ENCODE data around the gene AP5B1. TPM values are rescaled to one million over a fixed set of nuclear protein-coding genes. Genes with fewer than 3 reads are reported as not detected.
A peak's percentile ranks its signal among the peaks of the same experiment; 100 is the strongest.

Gene AP5B1
- total RNA-seq, 4 donors from 2014 or later, result 2.4 to 17.1 (median 5.7) TPM

DNA sequence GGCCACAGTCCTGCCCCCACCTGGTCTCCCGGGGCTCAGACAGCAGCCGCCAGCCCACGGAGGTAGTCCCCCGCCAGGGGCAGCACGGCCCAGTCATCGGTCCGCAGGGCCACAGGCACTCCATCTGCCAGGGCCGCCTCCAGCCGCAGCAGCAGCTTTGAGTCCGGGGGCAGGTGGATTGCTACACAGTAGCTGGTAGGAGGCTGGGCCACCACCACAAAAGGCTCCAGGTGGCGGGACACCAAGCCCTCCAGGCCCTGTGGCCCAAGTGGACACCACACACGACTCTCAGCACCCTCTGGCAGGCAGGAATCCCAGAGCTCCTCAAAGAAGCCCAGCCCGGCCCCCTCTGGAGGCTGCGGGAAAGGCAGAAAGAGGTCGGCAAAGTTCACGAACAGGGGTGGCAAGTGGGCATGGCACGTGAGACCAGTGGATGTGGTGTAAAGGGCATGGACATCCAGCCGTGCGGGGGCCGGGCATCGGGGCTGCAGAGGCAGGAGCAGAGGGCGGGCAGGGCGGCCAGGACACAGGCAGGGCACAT, 2.9 kb downstream of the AP5B1 start:
- intact Hi-C loops (cut with DNase I; ENCODE audit: low total_unique reads), result no loop called here
- H3K27ac ChIP-seq, result no peak overlapping the region
- DNase-seq, result peak in 1 of 2 donors; percentile 10

DNA sequence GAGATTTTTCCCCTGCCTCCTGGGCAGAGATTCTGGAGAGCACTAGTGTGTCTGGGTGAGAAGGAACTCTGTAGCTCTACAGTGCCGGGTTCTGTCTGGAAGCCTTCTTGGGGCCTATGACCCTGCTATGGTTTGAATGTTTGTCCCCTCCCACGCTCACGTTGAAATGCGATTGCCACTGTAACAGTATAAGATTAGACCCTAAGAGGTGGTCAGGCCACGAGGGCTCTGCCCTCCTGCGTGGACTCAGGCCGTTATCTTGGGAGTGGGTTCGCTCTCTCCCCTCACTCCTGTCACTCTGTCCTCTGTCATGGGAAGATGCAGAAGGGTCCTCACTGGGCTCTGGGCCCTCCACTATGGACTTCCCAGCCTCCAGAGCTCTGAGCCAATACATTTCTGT, 3.5 kb downstream of the AP5B1 start:
- intact Hi-C loops (cut with DNase I; ENCODE audit: low total_unique reads), result no loop called here
- TF ChIP-seq, protein P1, sequence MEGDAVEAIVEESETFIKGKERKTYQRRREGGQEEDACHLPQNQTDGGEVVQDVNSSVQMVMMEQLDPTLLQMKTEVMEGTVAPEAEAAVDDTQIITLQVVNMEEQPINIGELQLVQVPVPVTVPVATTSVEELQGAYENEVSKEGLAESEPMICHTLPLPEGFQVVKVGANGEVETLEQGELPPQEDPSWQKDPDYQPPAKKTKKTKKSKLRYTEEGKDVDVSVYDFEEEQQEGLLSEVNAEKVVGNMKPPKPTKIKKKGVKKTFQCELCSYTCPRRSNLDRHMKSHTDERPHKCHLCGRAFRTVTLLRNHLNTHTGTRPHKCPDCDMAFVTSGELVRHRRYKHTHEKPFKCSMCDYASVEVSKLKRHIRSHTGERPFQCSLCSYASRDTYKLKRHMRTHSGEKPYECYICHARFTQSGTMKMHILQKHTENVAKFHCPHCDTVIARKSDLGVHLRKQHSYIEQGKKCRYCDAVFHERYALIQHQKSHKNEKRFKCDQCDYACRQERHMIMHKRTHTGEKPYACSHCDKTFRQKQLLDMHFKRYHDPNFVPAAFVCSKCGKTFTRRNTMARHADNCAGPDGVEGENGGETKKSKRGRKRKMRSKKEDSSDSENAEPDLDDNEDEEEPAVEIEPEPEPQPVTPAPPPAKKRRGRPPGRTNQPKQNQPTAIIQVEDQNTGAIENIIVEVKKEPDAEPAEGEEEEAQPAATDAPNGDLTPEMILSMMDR (IDR thresholded peaks at IDR 0.05), result no peak
- TF ChIP-seq POLR2A (IDR thresholded peaks at IDR 0.05), result no peak
- Histone ChIP-seq H3K27me3 (no peaks in the 10 kb centered on the region), H3K4me3 (no peak overlapping the region), H3K4me1 (no peaks in the 10 kb centered on the region), H3K9me3 (no peaks in the 10 kb centered on the region), H3K27ac (no peak overlapping the region), H3K36me3 (no peaks in the 10 kb centered on the region)
- DNase-seq, result no peak

More for the DNA sequence above, 2.9 kb downstream of the AP5B1 start:
- Histone ChIP-seq H3K36me3 (no peaks in the 10 kb centered on the region), H3K27me3 (no peaks in the 10 kb centered on the region), H3K4me3 (no peak overlapping the region), H3K9me3 (no peaks in the 10 kb centered on the region), H3K4me1 (no peaks in the 10 kb centered on the region)
- TF ChIP-seq, protein P1 (IDR thresholded peaks at IDR 0.05), result no peak
- no peak for TF ChIP-seq POLR2A (IDR thresholded peaks at IDR 0.05)

DNA sequence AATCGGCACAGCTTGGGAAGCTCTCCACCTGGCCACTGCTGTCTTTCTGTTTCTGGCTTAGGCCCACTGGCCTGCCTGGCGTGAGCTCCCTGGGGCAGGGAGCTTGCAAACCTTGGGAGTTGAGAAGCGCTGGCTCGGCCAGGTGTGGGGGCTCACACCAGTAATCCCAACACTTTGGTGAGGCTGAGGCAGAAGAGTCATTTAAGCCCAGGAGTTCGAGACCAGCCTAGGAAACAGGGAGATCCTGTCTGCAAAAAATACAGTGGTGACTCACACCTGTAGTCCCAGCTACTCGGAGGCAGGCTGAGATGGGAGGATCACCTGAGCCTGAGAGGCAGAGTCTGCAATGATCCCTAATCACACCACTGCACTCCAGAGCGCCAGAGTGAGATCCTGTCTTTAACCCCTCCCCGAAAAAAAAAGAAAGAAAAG, 4.0 kb downstream of the AP5B1 start:
- H3K36me3 ChIP-seq, result no peaks in the 10 kb centered on the region
- intact Hi-C loops (cut with DNase I; ENCODE audit: low total_unique reads), result no loop called here
- no peaks in the 10 kb centered on the region for H3K4me1 ChIP-seq
- no peaks in the 10 kb centered on the region for H3K9me3 ChIP-seq
- H3K27me3 ChIP-seq, result no peaks in the 10 kb centered on the region
- H3K27ac ChIP-seq, result no peak overlapping the region
- no peak for TF ChIP-seq POLR2A (IDR thresholded peaks at IDR 0.05)
- TF ChIP-seq, protein P1 (IDR thresholded peaks at IDR 0.05), result no peak
- DNase-seq, result no peak
- no peak overlapping the region for H3K4me3 ChIP-seq

DNA sequence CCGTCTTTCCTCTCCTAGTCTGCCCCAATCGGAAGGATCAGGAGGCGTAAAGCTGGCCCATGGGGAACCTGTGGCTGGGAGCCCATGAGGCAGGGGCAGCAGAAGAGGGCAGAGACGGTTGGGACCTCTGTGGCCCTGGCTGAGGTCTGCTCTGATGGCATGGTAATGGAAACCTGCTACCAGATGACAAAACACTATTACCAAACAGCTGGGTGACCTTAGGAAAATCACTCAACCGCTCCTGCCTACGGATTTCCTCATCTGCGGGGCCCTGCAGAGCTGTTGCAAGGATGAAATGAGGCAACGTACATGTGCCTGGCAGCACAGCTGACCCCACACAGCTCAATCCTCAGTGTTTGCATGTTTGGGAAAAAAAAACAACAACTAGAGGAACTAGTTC, 4.6 kb downstream of the AP5B1 start:
- no peaks in the 10 kb centered on the region for H3K4me1 ChIP-seq
- no peak overlapping the region for H3K27ac ChIP-seq
- DNase-seq, result no peak
- TF ChIP-seq, protein P1 (IDR thresholded peaks at IDR 0.05), result no peak
- no peak for TF ChIP-seq POLR2A (IDR thresholded peaks at IDR 0.05)
- H3K9me3 ChIP-seq, result no peaks in the 10 kb centered on the region
- no peaks in the 10 kb centered on the region for H3K27me3 ChIP-seq
- H3K4me3 ChIP-seq, result no peak overlapping the region
- intact Hi-C loops (cut with DNase I; ENCODE audit: low total_unique reads), result no loop called here
- H3K36me3 ChIP-seq, result no peaks in the 10 kb centered on the region

DNA sequence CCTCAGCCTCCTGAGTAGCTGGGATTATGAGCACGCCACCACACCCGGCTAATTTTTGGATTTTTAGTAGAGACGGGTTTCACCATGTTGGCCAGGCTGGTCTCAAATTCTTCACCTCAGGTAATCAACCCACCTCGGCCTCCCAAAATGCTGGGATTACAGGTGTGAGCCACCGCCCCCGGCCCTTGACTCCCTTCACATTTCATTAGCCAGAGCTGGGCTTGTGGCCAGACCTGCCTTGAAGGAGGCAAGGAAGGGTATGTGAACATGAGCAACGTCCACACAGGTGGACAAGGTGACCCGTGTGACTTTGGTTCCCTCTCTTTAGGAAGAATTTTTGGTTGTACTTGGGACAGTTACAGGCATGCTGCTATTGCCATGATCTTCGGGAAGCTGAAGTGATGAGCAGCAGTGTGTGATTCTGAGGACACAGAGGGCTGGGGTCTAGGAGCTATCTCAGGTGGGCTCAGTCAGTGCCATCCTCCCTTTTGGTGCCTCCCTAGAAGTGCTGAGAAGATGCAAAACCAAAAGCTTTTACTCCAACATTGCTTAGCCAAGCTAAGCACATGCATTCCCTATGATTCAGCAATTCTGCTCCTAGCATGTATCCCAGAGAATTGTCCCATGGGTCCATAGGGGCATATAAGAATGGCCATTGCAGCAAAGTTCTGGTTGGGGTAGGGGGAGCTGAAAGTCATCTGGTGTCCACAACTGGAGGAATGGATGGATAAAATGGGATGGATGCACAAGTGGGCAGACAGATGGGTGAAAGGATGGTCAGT, 6.1 kb downstream of the AP5B1 start:
- no peaks in the 10 kb centered on the region for H3K4me1 ChIP-seq
- H3K4me3 ChIP-seq, result no peak overlapping the region
- intact Hi-C loops (cut with DNase I; ENCODE audit: low total_unique reads), result no loop called here
- no peaks in the 10 kb centered on the region for H3K36me3 ChIP-seq
- H3K27me3 ChIP-seq, result no peaks in the 10 kb centered on the region
- no peak overlapping the region for H3K27ac ChIP-seq
- no peak for TF ChIP-seq POLR2A (IDR thresholded peaks at IDR 0.05)
- TF ChIP-seq, protein P1 (IDR thresholded peaks at IDR 0.05), result no peak
- no peak for DNase-seq
- H3K9me3 ChIP-seq, result no peaks in the 10 kb centered on the region
